Adipocyte (in vitro differentiated cells): ENCODE data around the gene ZC3H11A.

ENCODE experiments used
- DNase-seq: peaks from one replicate; pipeline ENCODE4 v3.0.0-alpha.2; 2015; ENCODE audit warnings: low read depth
- H3K27me3 ChIP-seq: replicated peaks from 2 replicates; pipeline ENCODE4 v1.7.0; 2013; ENCODE audit warnings: mild to moderate bottlenecking, low read length, moderate library complexity; ENCODE audit not compliant: control insufficient read depth, insufficient read depth
- H3K36me3 ChIP-seq: 2 replicates; pipeline ENCODE4 v1.7.0; 2013; ENCODE audit warnings: low read length, mild to moderate bottlenecking, moderate library complexity; ENCODE audit not compliant: control insufficient read depth, insufficient read depth, severe bottlenecking
- H3K4me1 ChIP-seq: 2 replicates; pipeline ENCODE4 v1.7.0; 2013; ENCODE audit warnings: mild to moderate bottlenecking, low read length, moderate library complexity; ENCODE audit not compliant: control insufficient read depth, insufficient read depth
- H3K4me3 ChIP-seq: 2 replicates; pipeline ENCODE4 v1.7.0; 2013; ENCODE audit warnings: mild to moderate bottlenecking, low read length, moderate library complexity
- H3K9ac ChIP-seq: 2 replicates; pipeline ENCODE4 v1.7.0; 2013; ENCODE audit warnings: mild to moderate bottlenecking, low read length, moderate library complexity
- H3K9me3 ChIP-seq: 2 replicates; pipeline ENCODE4 v1.7.0; 2013; ENCODE audit warnings: mild to moderate bottlenecking, low read length, moderate library complexity; ENCODE audit not compliant: control insufficient read depth

The ZC3H11A gene

DNA sequence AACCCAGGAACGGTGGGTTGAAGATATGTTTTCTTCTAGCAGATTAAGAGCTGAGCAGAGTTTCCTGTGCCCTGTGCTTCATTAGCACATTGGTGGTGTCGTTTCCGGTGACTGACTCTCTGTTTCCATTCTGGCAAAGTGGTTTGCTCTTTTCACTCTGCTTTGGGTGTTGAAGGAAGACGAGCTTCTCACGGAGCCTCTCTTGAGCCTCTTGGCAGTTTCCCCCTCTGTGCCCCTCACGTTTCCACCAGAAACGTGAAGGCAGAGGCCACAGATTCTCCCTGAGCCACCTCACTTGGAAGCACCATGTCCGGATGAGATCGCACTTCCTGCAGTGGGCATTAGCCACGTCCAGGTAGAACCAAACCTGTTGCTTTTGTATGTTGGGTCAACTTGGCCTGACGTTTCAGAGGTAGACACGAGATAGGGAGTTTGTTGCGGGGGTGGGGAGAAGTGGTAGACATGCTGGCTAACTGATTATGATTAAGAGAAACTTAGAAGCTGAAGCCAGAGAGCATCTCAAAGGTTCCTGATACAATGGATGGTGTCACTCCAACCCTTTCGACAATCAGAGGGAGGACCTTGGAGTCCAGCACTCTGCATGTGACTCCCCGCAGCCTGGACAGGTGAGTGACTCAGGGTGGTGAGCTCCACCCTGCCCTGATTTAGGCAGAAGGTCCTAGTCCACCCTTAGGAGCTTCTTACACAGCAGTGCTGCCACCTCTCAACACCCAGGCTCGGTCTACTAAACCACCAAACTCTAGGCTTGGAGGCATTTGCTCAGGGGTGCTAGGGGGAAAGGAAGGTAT lies 30.2 kb upstream of the ZC3H11A start, which contains the start of gene LAX1:
Gene LAX1 (plus strand): TSS at position 155 of the 809 bp plus-strand sequence. CDS start 383 bp downstream, at position 538.
- H3K36me3 ChIP-seq: no peaks in the 10 kb centered on the region
- H3K9ac ChIP-seq: no peak within 1 kb of the TSS
- peaks cover 6% of the 10 kb centered on the region for H3K4me1 ChIP-seq
- no peak for DNase-seq
- no peaks in the 10 kb centered on the region for H3K27me3 ChIP-seq
- H3K9me3 ChIP-seq: no peaks in the 10 kb centered on the region
- H3K4me3 ChIP-seq: no peak within 1 kb of the TSS

DNA sequence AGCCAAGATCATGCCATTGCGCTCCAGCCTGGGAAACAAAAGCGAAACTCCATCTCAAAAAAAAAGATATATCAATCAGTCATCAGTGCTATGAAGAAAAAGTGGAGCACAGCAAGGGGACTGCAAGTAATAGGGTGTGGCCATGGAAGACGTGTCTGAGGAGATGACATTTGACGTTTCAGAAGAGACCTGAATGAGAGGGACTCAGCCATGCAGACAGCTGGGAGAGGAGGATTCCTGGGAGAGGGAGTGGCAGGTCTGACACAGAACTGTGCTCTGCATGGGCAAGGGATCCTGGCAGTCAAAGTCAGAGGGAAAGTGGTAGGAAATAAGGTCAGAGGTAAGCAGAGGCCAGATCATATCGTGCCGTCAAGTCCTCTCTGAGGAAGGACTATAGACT lies 27.2 kb upstream of the ZC3H11A start:
- Histone ChIP-seq H3K9me3 (no peaks in the 10 kb centered on the region), H3K36me3 (no peaks in the 10 kb centered on the region), H3K27me3 (no peaks in the 10 kb centered on the region), H3K9ac (no peak overlapping the region), H3K4me1 (peaks cover 12% of the 10 kb centered on the region), H3K4me3 (no peak overlapping the region)
- DNase-seq: no peak

GRCh38 chr1:203769505-203770343 lies 25.7 kb upstream of the ZC3H11A start:
- Histone ChIP-seq H3K36me3 (no peaks in the 10 kb centered on the region), H3K4me3 (no peak overlapping the region), H3K27me3 (no peaks in the 10 kb centered on the region), H3K9ac (no peak overlapping the region), H3K9me3 (no peaks in the 10 kb centered on the region), H3K4me1 (peaks cover 12% of the 10 kb centered on the region)
- peak; percentile 89 for DNase-seq

DNA sequence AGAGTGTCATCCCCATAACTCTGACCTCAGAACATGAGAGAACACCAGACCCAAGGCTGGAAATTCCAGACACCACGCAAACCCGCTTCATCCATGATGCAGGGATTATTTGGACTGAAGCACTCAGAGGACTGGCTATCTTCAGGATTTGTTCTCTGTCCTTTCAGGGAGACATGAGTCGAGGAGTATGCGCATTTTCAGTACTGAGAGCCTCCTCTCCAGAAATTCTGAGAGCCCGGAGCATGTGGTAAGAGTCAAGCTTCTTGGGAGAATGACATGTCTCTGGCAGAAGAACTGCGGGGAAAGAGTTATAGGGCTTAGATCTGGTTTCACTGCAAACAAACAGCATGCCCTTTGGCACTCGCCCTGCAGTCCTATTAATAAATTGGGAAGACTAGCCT lies 23.5 kb upstream of the ZC3H11A start:
- H3K4me1 ChIP-seq: peaks cover 12% of the 10 kb centered on the region
- H3K36me3 ChIP-seq: no peaks in the 10 kb centered on the region
- no peak for DNase-seq
- H3K4me3 ChIP-seq: no peak overlapping the region
- H3K9me3 ChIP-seq: no peaks in the 10 kb centered on the region
- H3K9ac ChIP-seq: no peak overlapping the region
- no peaks in the 10 kb centered on the region for H3K27me3 ChIP-seq

DNA sequence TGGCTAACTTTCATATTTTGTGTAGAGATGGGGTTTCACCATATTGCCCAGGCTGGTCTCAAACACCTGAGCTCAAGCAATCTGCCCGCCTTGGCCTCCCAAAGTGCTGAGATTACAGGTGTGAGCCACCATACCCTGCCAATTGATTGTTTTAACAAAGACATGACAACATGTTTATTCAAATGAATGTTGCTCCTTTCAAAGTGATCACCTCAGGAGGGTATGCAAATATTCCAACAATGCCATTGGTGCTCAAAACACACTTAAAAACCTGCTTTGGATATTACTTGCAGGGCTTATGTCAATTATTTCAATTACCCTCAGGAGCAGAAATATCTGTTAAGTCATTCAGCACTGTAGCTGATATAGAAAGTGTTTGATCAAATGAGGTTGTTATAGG lies 22.6 kb upstream of the ZC3H11A start:
- H3K9me3 ChIP-seq: no peaks in the 10 kb centered on the region
- no peaks in the 10 kb centered on the region for H3K27me3 ChIP-seq
- no peak overlapping the region for H3K9ac ChIP-seq
- DNase-seq: no peak
- no peaks in the 10 kb centered on the region for H3K36me3 ChIP-seq
- H3K4me1 ChIP-seq: peaks cover 12% of the 10 kb centered on the region
- no peak overlapping the region for H3K4me3 ChIP-seq

DNA sequence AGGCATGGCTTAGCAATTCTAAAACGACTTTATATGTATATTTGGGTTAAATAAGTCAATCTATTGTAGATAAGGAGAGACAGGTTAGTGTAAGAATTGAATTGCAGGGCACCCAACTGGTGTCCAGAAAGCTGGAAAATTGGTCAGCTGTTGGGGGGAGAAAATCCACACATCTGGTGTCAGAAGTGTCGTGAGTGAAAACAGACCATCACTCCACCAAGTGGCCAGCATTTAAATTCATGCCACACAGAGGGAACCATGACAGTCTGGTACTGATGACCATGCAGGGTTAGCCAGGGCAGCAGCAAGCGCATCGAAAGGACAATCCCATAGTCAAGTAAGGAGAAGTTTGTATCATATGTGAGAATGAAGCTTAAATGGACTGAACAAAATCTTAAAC lies 18.8 kb upstream of the ZC3H11A start:
- Histone ChIP-seq H3K36me3 (no peaks in the 10 kb centered on the region), H3K9ac (no peak overlapping the region), H3K4me3 (no peak overlapping the region), H3K9me3 (no peaks in the 10 kb centered on the region), H3K4me1 (peaks cover 6% of the 10 kb centered on the region), H3K27me3 (no peaks in the 10 kb centered on the region)
- DNase-seq: no peak

GRCh38 chr1:203777596-203777995 lies 17.8 kb upstream of the ZC3H11A start:
- H3K4me1 ChIP-seq: no peaks in the 10 kb centered on the region
- no peak overlapping the region for H3K9ac ChIP-seq
- H3K27me3 ChIP-seq: no peaks in the 10 kb centered on the region
- H3K9me3 ChIP-seq: no peaks in the 10 kb centered on the region
- H3K36me3 ChIP-seq: no peaks in the 10 kb centered on the region
- no peak overlapping the region for H3K4me3 ChIP-seq
- DNase-seq: no peak

DNA sequence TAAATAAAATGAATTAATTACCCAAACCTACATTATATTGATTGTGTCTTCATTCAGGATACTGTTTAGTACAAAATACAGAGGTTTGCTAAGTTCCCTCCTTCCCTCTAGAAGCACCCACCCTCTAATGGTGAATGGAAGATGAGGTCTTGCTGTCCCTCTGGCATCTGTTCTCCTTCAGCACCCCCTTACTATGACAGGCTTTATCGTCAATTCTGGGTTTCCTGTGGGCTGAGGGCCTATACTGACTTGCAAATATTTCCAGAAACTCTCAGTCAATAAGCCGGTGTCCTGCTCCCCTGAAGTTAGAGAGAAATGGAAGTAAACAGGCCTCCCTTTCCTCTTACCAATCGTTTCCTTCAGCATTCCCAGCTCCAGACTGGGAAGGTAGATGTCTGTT lies 17.3 kb upstream of the ZC3H11A start:
- H3K9ac ChIP-seq: no peak overlapping the region
- H3K4me3 ChIP-seq: no peak overlapping the region
- no peak for DNase-seq
- H3K27me3 ChIP-seq: no peaks in the 10 kb centered on the region
- H3K9me3 ChIP-seq: no peaks in the 10 kb centered on the region
- no peaks in the 10 kb centered on the region for H3K36me3 ChIP-seq
- H3K4me1 ChIP-seq: no peaks in the 10 kb centered on the region

GRCh38 chr1:203778789-203779188 lies 16.6 kb upstream of the ZC3H11A start:
- H3K4me1 ChIP-seq: no peaks in the 10 kb centered on the region
- no peak overlapping the region for H3K4me3 ChIP-seq
- no peak overlapping the region for H3K9ac ChIP-seq
- no peaks in the 10 kb centered on the region for H3K27me3 ChIP-seq
- H3K36me3 ChIP-seq: no peaks in the 10 kb centered on the region
- no peak for DNase-seq
- no peaks in the 10 kb centered on the region for H3K9me3 ChIP-seq

DNA sequence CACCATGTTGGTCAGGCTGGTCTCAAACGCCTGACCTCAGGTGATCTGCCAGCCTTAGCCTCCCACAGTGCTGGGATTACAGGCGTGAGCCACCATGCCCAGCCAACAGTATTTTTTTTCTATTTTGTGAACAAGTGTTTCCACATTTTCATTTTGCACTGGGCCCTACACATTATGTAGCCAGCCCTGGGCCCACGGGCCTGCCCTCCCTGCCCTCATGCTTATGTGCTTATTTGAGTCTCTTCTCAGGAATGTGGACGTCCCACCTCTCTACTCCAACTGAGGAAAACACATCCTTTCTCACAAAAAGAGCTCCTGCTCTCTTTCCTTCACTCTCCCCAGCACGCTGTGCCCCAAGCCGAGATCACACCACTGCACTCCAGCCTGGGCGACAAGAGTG lies 13.5 kb upstream of the ZC3H11A start:
- no peak for DNase-seq
- Histone ChIP-seq H3K9ac (no peak overlapping the region), H3K9me3 (no peaks in the 10 kb centered on the region), H3K27me3 (no peaks in the 10 kb centered on the region), H3K36me3 (no peaks in the 10 kb centered on the region), H3K4me1 (no peaks in the 10 kb centered on the region), H3K4me3 (no peak overlapping the region)

DNA sequence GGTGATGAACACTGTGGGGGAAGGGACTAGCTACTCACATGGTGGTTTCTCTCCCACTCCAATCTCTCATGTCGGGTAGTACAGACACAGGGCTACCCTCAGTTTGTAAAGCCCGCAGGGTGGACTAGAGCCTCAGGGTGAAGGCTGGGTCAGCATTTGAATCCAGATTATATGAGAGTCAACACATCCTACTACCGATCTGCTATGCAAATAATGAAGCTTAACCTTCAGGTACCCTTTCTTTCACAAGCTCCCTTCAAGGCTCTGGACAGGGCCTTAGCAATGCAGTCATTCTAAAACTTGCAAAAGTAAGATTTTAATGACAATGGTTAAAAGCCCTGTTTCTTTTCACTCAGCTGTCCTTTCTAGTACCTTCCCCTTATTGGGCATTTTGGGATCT lies 5.5 kb upstream of the ZC3H11A start:
- peaks cover 6% of the 10 kb centered on the region for H3K4me1 ChIP-seq
- H3K9me3 ChIP-seq: peaks cover 4% of the 10 kb centered on the region

More for the DNA sequence above, 5.5 kb upstream of the ZC3H11A start:
- Histone ChIP-seq H3K27me3 (no peaks in the 10 kb centered on the region), H3K36me3 (no peaks in the 10 kb centered on the region), H3K4me3 (no peak overlapping the region), H3K9ac (no peak overlapping the region)
- no peak for DNase-seq
